NOMO-1 (cell line): ENCODE data around the gene COL9A1.

ENCODE experiments used
- DNase-seq, 2 experiments: peaks; one replicate each; lab custom pipeline; 2025; ENCODE audit not compliant: unreplicated experiment in 2 of 2; lab: John Stamatoyannopoulos, UW

Gene COL9A1

GRCh38 chr6:70180183-70180900, 122.5 kb downstream of the COL9A1 start:
- no peak for DNase-seq

- no peak for DNase-seq
These were observed 125.9 kb downstream of the COL9A1 start for GRCh38 chr6:70176842-70177550.

GRCh38 chr6:70175770-70176169, 127.1 kb downstream of the COL9A1 start:
- DNase-seq = no peak

- DNase-seq = no peak
These were observed 130.6 kb downstream of the COL9A1 start for GRCh38 chr6:70172252-70172651.

GRCh38 chr6:70171236-70171635, 131.6 kb downstream of the COL9A1 start:
- DNase-seq = no peak

GRCh38 chr6:70168681-70169377, 134.1 kb downstream of the COL9A1 start:
- no peak for DNase-seq
